Jurkat, Clone E6-1 (cell line): Measurements from ENCODE around the gene BEGAIN. TPM values are rescaled to one million over a fixed set of nuclear protein-coding genes. Genes with fewer than 3 reads are reported as not detected.

Experiments used
- DNase-seq: peaks from one replicate; pipeline ENCODE4 v3.0.0-alpha.2; 2011; ENCODE audit warnings: low read depth, low spot score
- H3K4me3 ChIP-seq: 2 replicates; pipeline ENCODE4 v1.5.1; 2011; ENCODE audit warnings: mild to moderate bottlenecking, low read length, control low read depth, moderate library complexity
- polyA plus RNA-seq: library from polyadenylated mRNA; unstranded; fragments of >200 nt; gene quantifications from one replicate; pipeline ENCODE4 v1.2.1, GENCODE V29; 2012; ENCODE audit warnings: missing spikeins; ENCODE audit not compliant: insufficient read length, insufficient read depth

Gene BEGAIN
- polyA plus RNA-seq: 4.8 TPM

GRCh38 chr14:100587086-100587762, at the start of gene BEGAIN:
BEGAIN (minus strand) TSS chr14:100587417; CDS start chr14:100587290, 127 bp downstream.
- no peak for DNase-seq

GRCh38 chr14:100636559-100636958, 49.3 kb upstream of the BEGAIN start:
- no peak overlapping the region for H3K4me3 ChIP-seq
- no peak for DNase-seq

More at GRCh38 chr14:100587086-100587762, at the start of gene BEGAIN:
- no peak within 1 kb of the TSS for H3K4me3 ChIP-seq

GRCh38 chr14:100634026-100634425, 46.8 kb upstream of the BEGAIN start:
- DNase-seq: no peak
- H3K4me3 ChIP-seq: no peak overlapping the region

- H3K4me3 ChIP-seq: no peak overlapping the region
- no peak for DNase-seq
These were observed 46.2 kb upstream of the BEGAIN start for GRCh38 chr14:100633406-100633805.

- DNase-seq: no peak
- no peak overlapping the region for H3K4me3 ChIP-seq
These were observed 42.5 kb upstream of the BEGAIN start for GRCh38 chr14:100629696-100630095.

GRCh38 chr14:100629098-100629497, 41.9 kb upstream of the BEGAIN start:
- no peak for DNase-seq
- no peak overlapping the region for H3K4me3 ChIP-seq

- H3K4me3 ChIP-seq: no peak overlapping the region
- DNase-seq: no peak
These were observed 41.0 kb upstream of the BEGAIN start for GRCh38 chr14:100628225-100628624.

- H3K4me3 ChIP-seq: no peak overlapping the region
- DNase-seq: no peak
These were observed 39.4 kb upstream of the BEGAIN start for GRCh38 chr14:100626614-100627013.

- no peak for DNase-seq
- no peak overlapping the region for H3K4me3 ChIP-seq
These were observed 36.7 kb upstream of the BEGAIN start for GRCh38 chr14:100623961-100624360.

- H3K4me3 ChIP-seq: no peak overlapping the region
- DNase-seq: no peak
These were observed 36.3 kb upstream of the BEGAIN start for GRCh38 chr14:100623557-100623956.

- no peak overlapping the region for H3K4me3 ChIP-seq
- DNase-seq: no peak
These were observed 35.7 kb upstream of the BEGAIN start for GRCh38 chr14:100622708-100623485.

- no peak for DNase-seq
- H3K4me3 ChIP-seq: no peak overlapping the region
These were observed 35.0 kb upstream of the BEGAIN start for GRCh38 chr14:100622224-100622623.

GRCh38 chr14:100621806-100622205, 34.6 kb upstream of the BEGAIN start:
- peak; percentile 42 for DNase-seq
- no peak overlapping the region for H3K4me3 ChIP-seq

GRCh38 chr14:100620255-100621100, 33.3 kb upstream of the BEGAIN start:
- no peak for DNase-seq
- H3K4me3 ChIP-seq: no peak overlapping the region

GRCh38 chr14:100619396-100620254, 32.4 kb upstream of the BEGAIN start:
- no peak for DNase-seq
- H3K4me3 ChIP-seq: no peak overlapping the region

- DNase-seq: no peak
These were observed 31.6 kb upstream of the BEGAIN start for GRCh38 chr14:100618763-100619320.

GRCh38 chr14:100618318-100618693, 31.1 kb upstream of the BEGAIN start:
- DNase-seq: no peak
- no peak overlapping the region for H3K4me3 ChIP-seq

More at GRCh38 chr14:100618763-100619320, 31.6 kb upstream of the BEGAIN start:
- no peak overlapping the region for H3K4me3 ChIP-seq
